H1 (cell line): Measurements from ENCODE around the gene PIEZO1. TPM values are rescaled to one million over a fixed set of nuclear protein-coding genes. Genes with fewer than 3 reads are reported as not detected.

Experiments used
- CTCF ChIA-PET: fragments of 300-600 bp; sonication (Branson Sonifier 250); formaldehyde crosslinking; loops from one replicate; lab custom pipeline; 2021; ENCODE audit not compliant: partially characterized antibody; lab: Charles Lee
- POLR2A ChIA-PET: fragments of 300-600 bp; sonication (Branson Sonifier 250); formaldehyde crosslinking; loops from one replicate; lab custom pipeline; 2021; ENCODE audit warnings: inconsistent platforms; ENCODE audit not compliant: partially characterized antibody; lab: Charles Lee
- DNase-seq, 2 experiments: peaks; one replicate each; pipeline versions ENCODE4 v3.0.0 to v3.0.0-alpha.2; 2010 to 2022; ENCODE audit warnings: low spot score in 2 of 2, low read depth in 1 of 2, mixed read lengths in 1 of 2
- FAIRE-seq: peaks from 2 replicates; lab custom pipeline; 2011; peaks lifted over from hg19 to GRCh38; lab: Jason Lieb, UNC
- H2AFZ ChIP-seq: 2 replicates; pipeline ENCODE4 v1.8.1; 2012; ENCODE audit warnings: low read length, inconsistent platforms
- H2AK5ac ChIP-seq: 2 replicates; pipeline ENCODE4 v1.6.1; 2013; ENCODE audit warnings: low read depth, low read length
- H2BK120ac ChIP-seq: replicated peaks from 2 replicates; pipeline ENCODE3; 2013; ENCODE audit warnings: low read depth, low read length, inconsistent platforms
- H2BK12ac ChIP-seq: 2 replicates; pipeline ENCODE4 v1.6.1; 2013; ENCODE audit warnings: low read depth, low read length
- H2BK15ac ChIP-seq: 2 replicates; pipeline ENCODE4 v1.6.1; 2013; ENCODE audit warnings: low read length
- H2BK20ac ChIP-seq: 2 replicates; pipeline ENCODE4 v1.6.1; 2013; ENCODE audit warnings: low read length
- H2BK5ac ChIP-seq: 2 replicates; pipeline ENCODE4 v1.6.1; 2013; ENCODE audit warnings: low read depth, low read length
- H3K14ac ChIP-seq: 2 replicates; pipeline ENCODE4 v1.6.1; 2013; ENCODE audit warnings: inconsistent platforms; ENCODE audit not compliant: insufficient read length
- H3K18ac ChIP-seq: 2 replicates; pipeline ENCODE4 v1.6.1; 2013; ENCODE audit warnings: low read length; ENCODE audit errors: extremely low read depth
- H3K23ac ChIP-seq: 2 replicates; pipeline ENCODE4 v1.6.1; 2013; ENCODE audit warnings: inconsistent platforms; ENCODE audit not compliant: insufficient read length
- H3K23me2 ChIP-seq: 2 replicates; pipeline ENCODE4 v1.6.1; 2013; ENCODE audit warnings: low read depth, low read length
- H3K27ac ChIP-seq: 2 replicates; pipeline ENCODE4 v1.6.1; 2011; ENCODE audit warnings: low read depth, low read length, inconsistent platforms
- H3K27me3 ChIP-seq, 4 experiments: replicated peaks in 1 of 4; 1 replicate in 1 of 4; 2 replicates in 3 of 4; pipeline versions ENCODE4 v1.6.1 to v1.8.1; 2011 to 2013; ENCODE audit warnings: low read length in 3 of 4, mild to moderate bottlenecking in 3 of 4, inconsistent platforms in 2 of 4, mixed read lengths in 2 of 4, moderate library complexity in 1 of 4; ENCODE audit not compliant: control insufficient read depth in 3 of 4, insufficient read depth in 3 of 4; ENCODE audit errors: extremely low read depth in 1 of 4
- H3K36me3 ChIP-seq, 4 experiments: 2 replicates each; pipeline versions ENCODE4 v1.6.1 to v1.8.1; 2011 to 2013; ENCODE audit warnings: mild to moderate bottlenecking in 4 of 4, low read length in 3 of 4, moderate library complexity in 2 of 4, control low read depth in 1 of 4, inconsistent platforms in 1 of 4; ENCODE audit not compliant: insufficient read depth in 4 of 4, control insufficient read depth in 2 of 4
- H3K4ac ChIP-seq: replicated peaks from 2 replicates; pipeline ENCODE3; 2013; ENCODE audit warnings: low read length, low read depth, mixed read lengths, inconsistent platforms; ENCODE audit not compliant: insufficient read length
- H3K4me1 ChIP-seq, 4 experiments: replicated peaks in 1 of 4; 1 replicate in 1 of 4; 2 replicates in 3 of 4; pipeline versions ENCODE4 v1.6.1 to v1.8.1; 2011 to 2013; ENCODE audit warnings: low read length in 3 of 4, inconsistent platforms in 2 of 4, mixed read lengths in 1 of 4; ENCODE audit not compliant: insufficient read depth in 4 of 4, control insufficient read depth in 3 of 4
- H3K4me2 ChIP-seq, 2 experiments: 2 replicates each; pipeline versions ENCODE4 v1.6.1 to v1.8.1; 2011 to 2013; ENCODE audit warnings: low read depth in 2 of 2, low read length in 2 of 2, control low read depth in 1 of 2, inconsistent platforms in 1 of 2, mild to moderate bottlenecking in 1 of 2; ENCODE audit not compliant: insufficient read depth in 1 of 2
- H3K4me3 ChIP-seq, 4 experiments: fragments of 200-600, 300-600 bp in 1 of 4; sonication (generic), shearing (Covaris generic), sonication (Bioruptor Twin) in 1 of 4; 2 replicates each; pipeline versions ENCODE4 v1.5.1 to v1.8.1; 2011 to 2016; ENCODE audit warnings: low read length in 4 of 4, low read depth in 3 of 4, control low read depth in 2 of 4, inconsistent platforms in 2 of 4, mild to moderate bottlenecking in 2 of 4, mixed read lengths in 1 of 4, moderate library complexity in 1 of 4; ENCODE audit not compliant: insufficient read depth in 2 of 4; ENCODE audit errors: extremely low read depth in 1 of 4
- H3K56ac ChIP-seq: replicated peaks from 2 replicates; pipeline ENCODE3; 2013; ENCODE audit warnings: low read depth, mild to moderate bottlenecking, mixed read lengths, low read length, inconsistent platforms; ENCODE audit not compliant: insufficient read length
- H3K79me1 ChIP-seq: 2 replicates; pipeline ENCODE4 v1.6.1; 2013; ENCODE audit warnings: low read depth, low read length, control low read depth
- H3K79me2 ChIP-seq, 2 experiments: 2 replicates each; pipeline versions ENCODE4 v1.6.1 to v1.8.1; 2012 to 2013; ENCODE audit warnings: low read length in 2 of 2, mild to moderate bottlenecking in 2 of 2, inconsistent platforms in 1 of 2; ENCODE audit not compliant: insufficient read depth in 2 of 2, control insufficient read depth in 1 of 2
- H3K9ac ChIP-seq, 4 experiments: replicated peaks in 1 of 4; 1 replicate in 1 of 4; 2 replicates in 3 of 4; pipeline versions ENCODE4 v1.6.1 to v1.8.1; 2011 to 2013; ENCODE audit warnings: low read depth in 3 of 4, low read length in 3 of 4, control low read depth in 2 of 4, mild to moderate bottlenecking in 2 of 4, moderate library complexity in 2 of 4, inconsistent platforms in 1 of 4; ENCODE audit errors: extremely low read depth in 1 of 4
- H3K9me3 ChIP-seq, 2 experiments: 2 replicates each; pipeline versions ENCODE4 v1.6.1 to v1.8.1; 2012 to 2013; ENCODE audit warnings: mild to moderate bottlenecking in 2 of 2, moderate library complexity in 2 of 2, control low read depth in 1 of 2, inconsistent platforms in 1 of 2, low read depth in 1 of 2, low read length in 1 of 2, mixed read lengths in 1 of 2; ENCODE audit not compliant: insufficient read depth in 2 of 2
- H4K20me1 ChIP-seq, 2 experiments: replicated peaks in 1 of 2; 2 replicates each; pipeline versions ENCODE3 to v1.8.1; 2011 to 2013; ENCODE audit warnings: inconsistent platforms in 2 of 2, low read length in 2 of 2, mild to moderate bottlenecking in 1 of 2; ENCODE audit not compliant: insufficient read depth in 2 of 2, control insufficient read depth in 1 of 2
- H4K5ac ChIP-seq: 2 replicates; pipeline ENCODE4 v1.6.1; 2013; ENCODE audit warnings: low read length, low read depth, mixed read lengths, inconsistent platforms; ENCODE audit not compliant: insufficient read length
- H4K8ac ChIP-seq: 2 replicates; pipeline ENCODE4 v1.8.0; 2013; ENCODE audit warnings: mild to moderate bottlenecking, moderate library complexity, low read length, inconsistent platforms; ENCODE audit not compliant: insufficient read depth; ENCODE audit errors: extremely low read depth
- H4K91ac ChIP-seq: replicated peaks from 2 replicates; pipeline ENCODE3; 2013; ENCODE audit warnings: low read length, mixed read lengths, inconsistent platforms; ENCODE audit not compliant: insufficient read length
- ASH2L ChIP-seq: fragments of 200-600, 300-600 bp; sonication (generic); IDR thresholded peaks from one replicate; pipeline ENCODE4 v1.7.1; 2017; ENCODE audit warnings: low read length
- RFX5 ChIP-seq: IDR thresholded peaks from 2 replicates; pipeline ENCODE4 v1.6.1; 2011; ENCODE audit warnings: low read depth, low read length, improper control_type of control experiment, borderline replicate concordance
- SP2 ChIP-seq: IDR thresholded peaks from 2 replicates; pipeline ENCODE4 v1.6.1; 2012; ENCODE audit warnings: mild to moderate bottlenecking, low read length, inconsistent platforms
- TCF12 ChIP-seq: IDR thresholded peaks from 2 replicates; pipeline ENCODE4 v1.6.1; 2011; ENCODE audit warnings: low read depth, mild to moderate bottlenecking, low read length
- WGBS, 2 experiments: shearing (Covaris generic) in 1 of 2; methylation state at CpG; one replicate each; pipeline versions ENCODE4 v1.1.6 to v1.1.7; 2013 to 2015; ENCODE audit warnings: low lambda C conversion rate in 2 of 2, mixed read lengths in 2 of 2, inconsistent platforms in 1 of 2, low coverage in 1 of 2, missing lambda C conversion rate in 1 of 2; ENCODE audit not compliant: insufficient replicate concordance in 2 of 2, insufficient coverage in 1 of 2, insufficient read length in 1 of 2; ENCODE audit errors: extremely low coverage in 1 of 2, missing lambda C conversion rate in 1 of 2; 5-methylcytosine and 5-hydroxymethylcytosine counted together
- polyA plus RNA-seq, 7 experiments: library from polyadenylated mRNA; depleted of rRNA in 3 of 7; stranded (reverse) in 5 of 7; unstranded in 2 of 7; fragments of >200 nt in 5 of 7; fragments of 200-250 nt in 2 of 7; gene quantifications; 1 replicate in 5 of 7; 2 replicates in 1 of 7; 4 replicates in 1 of 7; pipeline versions ENCODE4 v1.2.1 to v1.2.3, GENCODE V29; 2011 to 2013; ENCODE audit warnings: missing spikeins in 2 of 7, mixed read lengths in 2 of 7
- total RNA-seq: library from RNA; stranded (reverse); fragmentation: NEBNext Ultra II Directional; extraction: Animal tissue kit (Norgen Biotek cat#: 25700); gene quantifications from 2 replicates; pipeline ENCODE4 v1.2.1, GENCODE V29; 2021
- TF ChIP-seq, protein P1 (sequence below), 3 experiments: IDR thresholded peaks; 1 replicate in 2 of 3; 2 replicates in 1 of 3; pipeline versions ENCODE4 v1.5.1 to v1.6.1; 2011; ENCODE audit warnings: low read length in 3 of 3, mild to moderate bottlenecking in 3 of 3, inconsistent platforms in 2 of 3, low read depth in 1 of 3, moderate library complexity in 1 of 3; ENCODE audit not compliant: insufficient read depth in 1 of 3; ENCODE audit errors: control extremely low read depth in 1 of 3
- TF ChIP-seq, protein P2 (sequence below): IDR thresholded peaks from 2 replicates; pipeline ENCODE4 v1.6.1; 2012; ENCODE audit warnings: inconsistent platforms
- TF ChIP-seq, protein P3 (sequence below): IDR thresholded peaks from 2 replicates; pipeline ENCODE4 v1.6.1; 2012; ENCODE audit warnings: inconsistent platforms

Gene PIEZO1
- total and polyA plus RNA-seq, 2 of the 8 experiments (the other 6 are each of a cell fraction or from before 2014, with no cell fraction given) = 42.3 to 67.5 TPM

- no peak overlapping the region for H4K8ac ChIP-seq
- H2BK120ac ChIP-seq = no peak overlapping the region
- no peak overlapping the region for H2BK15ac ChIP-seq
- no peaks in the 10 kb centered on the region for H3K27me3 ChIP-seq
- H3K79me1 ChIP-seq = peaks cover 5% of the 10 kb centered on the region; the same call in 1 of the 2 replicates
- H3K9ac ChIP-seq = no peak overlapping the region
- H3K23ac ChIP-seq = no peak overlapping the region
- 86% methylated on average over 12 of the region's 19 CpGs; no CpG with 5 or more reads in 1 of the 2 experiments for WGBS, 2 experiments
- no peak overlapping the region for H3K56ac ChIP-seq
- no peak for FAIRE-seq
- no peak overlapping the region for H2AFZ ChIP-seq
- peak overlapping the region in 1 of 2 experiments; percentile 18; a peak in 1 of 4 replicates for H3K4me2 ChIP-seq
- H4K5ac ChIP-seq = no peak overlapping the region
- no peak overlapping the region for H2BK20ac ChIP-seq
- H2AK5ac ChIP-seq = no peak overlapping the region
- H3K9me3 ChIP-seq = no peaks in the 10 kb centered on the region
- 0 out of 2 replicates have a peak overlapping the region, but pooled peaks have one; percentile 9 for H2BK12ac ChIP-seq
- DNase-seq = no peak
- H3K36me3 ChIP-seq = no peaks in the 10 kb centered on the region
- H4K91ac ChIP-seq = no peak overlapping the region
- TF ChIP-seq SP2 (no peak), TCF12 (no peak), ASH2L (no peak), RFX5 (no peak)
- TF ChIP-seq, protein P1, sequence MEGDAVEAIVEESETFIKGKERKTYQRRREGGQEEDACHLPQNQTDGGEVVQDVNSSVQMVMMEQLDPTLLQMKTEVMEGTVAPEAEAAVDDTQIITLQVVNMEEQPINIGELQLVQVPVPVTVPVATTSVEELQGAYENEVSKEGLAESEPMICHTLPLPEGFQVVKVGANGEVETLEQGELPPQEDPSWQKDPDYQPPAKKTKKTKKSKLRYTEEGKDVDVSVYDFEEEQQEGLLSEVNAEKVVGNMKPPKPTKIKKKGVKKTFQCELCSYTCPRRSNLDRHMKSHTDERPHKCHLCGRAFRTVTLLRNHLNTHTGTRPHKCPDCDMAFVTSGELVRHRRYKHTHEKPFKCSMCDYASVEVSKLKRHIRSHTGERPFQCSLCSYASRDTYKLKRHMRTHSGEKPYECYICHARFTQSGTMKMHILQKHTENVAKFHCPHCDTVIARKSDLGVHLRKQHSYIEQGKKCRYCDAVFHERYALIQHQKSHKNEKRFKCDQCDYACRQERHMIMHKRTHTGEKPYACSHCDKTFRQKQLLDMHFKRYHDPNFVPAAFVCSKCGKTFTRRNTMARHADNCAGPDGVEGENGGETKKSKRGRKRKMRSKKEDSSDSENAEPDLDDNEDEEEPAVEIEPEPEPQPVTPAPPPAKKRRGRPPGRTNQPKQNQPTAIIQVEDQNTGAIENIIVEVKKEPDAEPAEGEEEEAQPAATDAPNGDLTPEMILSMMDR (IDR thresholded peaks at IDR 0.05; ENCODE audit: control extremely low read depth in 1 of 3, insufficient read depth in 1 of 3, low read depth in 1 of 3, low read length in 3 of 3) = no peak
- TF ChIP-seq, protein P2, sequence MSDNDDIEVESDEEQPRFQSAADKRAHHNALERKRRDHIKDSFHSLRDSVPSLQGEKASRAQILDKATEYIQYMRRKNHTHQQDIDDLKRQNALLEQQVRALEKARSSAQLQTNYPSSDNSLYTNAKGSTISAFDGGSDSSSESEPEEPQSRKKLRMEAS = 0 out of 2 replicates have a peak, but pooled peaks have one; percentile 2
- TF ChIP-seq, protein P3, sequence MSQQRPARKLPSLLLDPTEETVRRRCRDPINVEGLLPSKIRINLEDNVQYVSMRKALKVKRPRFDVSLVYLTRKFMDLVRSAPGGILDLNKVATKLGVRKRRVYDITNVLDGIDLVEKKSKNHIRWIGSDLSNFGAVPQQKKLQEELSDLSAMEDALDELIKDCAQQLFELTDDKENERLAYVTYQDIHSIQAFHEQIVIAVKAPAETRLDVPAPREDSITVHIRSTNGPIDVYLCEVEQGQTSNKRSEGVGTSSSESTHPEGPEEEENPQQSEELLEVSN = no peak
- H4K20me1 ChIP-seq = peaks cover 4 to 5% of the 10 kb centered on the region in 2 experiments
- H2BK5ac ChIP-seq = peak overlapping the region; percentile 81; the same call in 1 of the 2 replicates
- H3K4me1 ChIP-seq = peaks cover 6 to 43% (median 30%) of the 10 kb centered on the region in 4 experiments
- POLR2A ChIA-PET = interaction anchor here (0.9 to 5.3 kb wide), 9 partner anchors 8 to 39 kb away, joined by 3 to 22 read pairs (median 5); no protein-coding TSS in a partner anchor
- no peak overlapping the region for H3K27ac ChIP-seq
- no peaks in the 10 kb centered on the region; the same call in 1 of the 2 replicates for H3K23me2 ChIP-seq
- no peak overlapping the region for H3K4me3 ChIP-seq
- H3K79me2 ChIP-seq = peaks cover 0 to 10% of the 10 kb centered on the region in 2 experiments; a peak in 1 of 4 replicates
- H3K4ac ChIP-seq = no peak overlapping the region
- H3K18ac ChIP-seq = no peak overlapping the region; the same call in 1 of the 2 replicates
- CTCF ChIA-PET = interaction anchor here (0.6 to 1.6 kb wide), 6 partner anchors 10 to 901 kb away, joined by 3 to 13 read pairs (median 4); no protein-coding TSS in a partner anchor
- H3K14ac ChIP-seq = no peak overlapping the region
Measured at GRCh38 chr16:88771294-88771772, 13.7 kb downstream of the PIEZO1 start.
